ENCODE measurements around the gene SYNGR3. TPM values are rescaled to one million over a fixed set of nuclear protein-coding genes. Genes with fewer than 3 reads are reported as not detected.
A peak's percentile ranks its signal among the peaks of the same experiment; 100 is the strongest.

Gene SYNGR3
- total and polyA plus RNA-seq, 2 of the 13 experiments (the other 11 are each of a cell fraction or from before 2014, with no cell fraction given) = 0.97 to 5.7 TPM

- TF ChIP-seq SIN3A (IDR thresholded peaks at IDR 0.05; ENCODE audit: borderline replicate concordance, low read depth, low read length) (peak; percentile 90; the same call in 1 of the 2 replicates), ZBTB8A (CRISPR knock-in tag; IDR thresholded peaks at IDR 0.05; ENCODE audit: borderline replicate concordance, low read depth) (no peak), TAF1 (CRISPR knock-in tag; IDR thresholded peaks at IDR 0.05) (peak; percentile 97), ZNF615 (CRISPR knock-in tag; IDR thresholded peaks at IDR 0.05; ENCODE audit: borderline replicate concordance) (no peak), ZEB1 (IDR thresholded peaks at IDR 0.05; ENCODE audit: insufficient replicate concordance, low read depth) (no peak), CHD2 (IDR thresholded peaks at IDR 0.05; ENCODE audit: low read depth, low read length) (peak; percentile 95), FOSL2 (CRISPR knock-in tag; IDR thresholded peaks at IDR 0.05) (peak; percentile 47; the same call in 1 of the 2 replicates), MATR3 (CRISPR knock-in tag; IDR thresholded peaks at IDR 0.05) (no peak), XRCC5 (optimal IDR thresholded peaks at IDR 0.05; ENCODE audit: low read length) (peak; percentile 52), ZNF782 (CRISPR knock-in tag; IDR thresholded peaks at IDR 0.05; ENCODE audit: borderline replicate concordance) (no peak; the same call in 1 of the 2 replicates), SSRP1 (CRISPR knock-in tag; IDR thresholded peaks at IDR 0.05) (no peak), HCFC1 (IDR thresholded peaks at IDR 0.05; ENCODE audit: low read depth, low read length) (peak; percentile 63), ASH2L (IDR thresholded peaks at IDR 0.05; ENCODE audit: insufficient read length, low read depth, low read length) (peak; percentile 69), ZFX (CRISPR knock-in tag; IDR thresholded peaks at IDR 0.05; ENCODE audit: low read depth) (peak; percentile 81; the same call in 1 of the 2 replicates), KDM5B (CRISPR knock-in tag; IDR thresholded peaks at IDR 0.05; ENCODE audit: borderline replicate concordance) (peak; percentile 42; the same call in 1 of the 2 replicates)
- TF ChIP-seq, protein P1, sequence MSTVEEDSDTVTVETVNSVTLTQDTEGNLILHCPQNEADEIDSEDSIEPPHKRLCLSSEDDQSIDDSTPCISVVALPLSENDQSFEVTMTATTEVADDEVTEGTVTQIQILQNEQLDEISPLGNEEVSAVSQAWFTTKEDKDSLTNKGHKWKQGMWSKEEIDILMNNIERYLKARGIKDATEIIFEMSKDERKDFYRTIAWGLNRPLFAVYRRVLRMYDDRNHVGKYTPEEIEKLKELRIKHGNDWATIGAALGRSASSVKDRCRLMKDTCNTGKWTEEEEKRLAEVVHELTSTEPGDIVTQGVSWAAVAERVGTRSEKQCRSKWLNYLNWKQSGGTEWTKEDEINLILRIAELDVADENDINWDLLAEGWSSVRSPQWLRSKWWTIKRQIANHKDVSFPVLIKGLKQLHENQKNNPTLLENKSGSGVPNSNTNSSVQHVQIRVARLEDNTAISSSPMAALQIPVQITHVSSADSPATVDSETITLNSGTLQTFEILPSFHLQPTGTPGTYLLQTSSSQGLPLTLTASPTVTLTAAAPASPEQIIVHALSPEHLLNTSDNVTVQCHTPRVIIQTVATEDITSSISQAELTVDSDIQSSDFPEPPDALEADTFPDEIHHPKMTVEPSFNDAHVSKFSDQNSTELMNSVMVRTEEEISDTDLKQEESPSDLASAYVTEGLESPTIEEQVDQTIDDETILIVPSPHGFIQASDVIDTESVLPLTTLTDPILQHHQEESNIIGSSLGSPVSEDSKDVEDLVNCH (CRISPR knock-in tag; IDR thresholded peaks at IDR 0.05) = no peak
- TF ChIP-seq, protein P2, sequence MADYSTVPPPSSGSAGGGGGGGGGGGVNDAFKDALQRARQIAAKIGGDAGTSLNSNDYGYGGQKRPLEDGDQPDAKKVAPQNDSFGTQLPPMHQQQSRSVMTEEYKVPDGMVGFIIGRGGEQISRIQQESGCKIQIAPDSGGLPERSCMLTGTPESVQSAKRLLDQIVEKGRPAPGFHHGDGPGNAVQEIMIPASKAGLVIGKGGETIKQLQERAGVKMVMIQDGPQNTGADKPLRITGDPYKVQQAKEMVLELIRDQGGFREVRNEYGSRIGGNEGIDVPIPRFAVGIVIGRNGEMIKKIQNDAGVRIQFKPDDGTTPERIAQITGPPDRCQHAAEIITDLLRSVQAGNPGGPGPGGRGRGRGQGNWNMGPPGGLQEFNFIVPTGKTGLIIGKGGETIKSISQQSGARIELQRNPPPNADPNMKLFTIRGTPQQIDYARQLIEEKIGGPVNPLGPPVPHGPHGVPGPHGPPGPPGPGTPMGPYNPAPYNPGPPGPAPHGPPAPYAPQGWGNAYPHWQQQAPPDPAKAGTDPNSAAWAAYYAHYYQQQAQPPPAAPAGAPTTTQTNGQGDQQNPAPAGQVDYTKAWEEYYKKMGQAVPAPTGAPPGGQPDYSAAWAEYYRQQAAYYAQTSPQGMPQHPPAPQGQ (CRISPR knock-in tag; IDR thresholded peaks at IDR 0.05; ENCODE audit: borderline replicate concordance) = no peak
- TF ChIP-seq, protein P3, sequence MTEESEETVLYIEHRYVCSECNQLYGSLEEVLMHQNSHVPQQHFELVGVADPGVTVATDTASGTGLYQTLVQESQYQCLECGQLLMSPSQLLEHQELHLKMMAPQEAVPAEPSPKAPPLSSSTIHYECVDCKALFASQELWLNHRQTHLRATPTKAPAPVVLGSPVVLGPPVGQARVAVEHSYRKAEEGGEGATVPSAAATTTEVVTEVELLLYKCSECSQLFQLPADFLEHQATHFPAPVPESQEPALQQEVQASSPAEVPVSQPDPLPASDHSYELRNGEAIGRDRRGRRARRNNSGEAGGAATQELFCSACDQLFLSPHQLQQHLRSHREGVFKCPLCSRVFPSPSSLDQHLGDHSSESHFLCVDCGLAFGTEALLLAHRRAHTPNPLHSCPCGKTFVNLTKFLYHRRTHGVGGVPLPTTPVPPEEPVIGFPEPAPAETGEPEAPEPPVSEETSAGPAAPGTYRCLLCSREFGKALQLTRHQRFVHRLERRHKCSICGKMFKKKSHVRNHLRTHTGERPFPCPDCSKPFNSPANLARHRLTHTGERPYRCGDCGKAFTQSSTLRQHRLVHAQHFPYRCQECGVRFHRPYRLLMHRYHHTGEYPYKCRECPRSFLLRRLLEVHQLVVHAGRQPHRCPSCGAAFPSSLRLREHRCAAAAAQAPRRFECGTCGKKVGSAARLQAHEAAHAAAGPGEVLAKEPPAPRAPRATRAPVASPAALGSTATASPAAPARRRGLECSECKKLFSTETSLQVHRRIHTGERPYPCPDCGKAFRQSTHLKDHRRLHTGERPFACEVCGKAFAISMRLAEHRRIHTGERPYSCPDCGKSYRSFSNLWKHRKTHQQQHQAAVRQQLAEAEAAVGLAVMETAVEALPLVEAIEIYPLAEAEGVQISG (CRISPR knock-in tag; IDR thresholded peaks at IDR 0.05) = peak; percentile 85
- TF ChIP-seq, protein P4, sequence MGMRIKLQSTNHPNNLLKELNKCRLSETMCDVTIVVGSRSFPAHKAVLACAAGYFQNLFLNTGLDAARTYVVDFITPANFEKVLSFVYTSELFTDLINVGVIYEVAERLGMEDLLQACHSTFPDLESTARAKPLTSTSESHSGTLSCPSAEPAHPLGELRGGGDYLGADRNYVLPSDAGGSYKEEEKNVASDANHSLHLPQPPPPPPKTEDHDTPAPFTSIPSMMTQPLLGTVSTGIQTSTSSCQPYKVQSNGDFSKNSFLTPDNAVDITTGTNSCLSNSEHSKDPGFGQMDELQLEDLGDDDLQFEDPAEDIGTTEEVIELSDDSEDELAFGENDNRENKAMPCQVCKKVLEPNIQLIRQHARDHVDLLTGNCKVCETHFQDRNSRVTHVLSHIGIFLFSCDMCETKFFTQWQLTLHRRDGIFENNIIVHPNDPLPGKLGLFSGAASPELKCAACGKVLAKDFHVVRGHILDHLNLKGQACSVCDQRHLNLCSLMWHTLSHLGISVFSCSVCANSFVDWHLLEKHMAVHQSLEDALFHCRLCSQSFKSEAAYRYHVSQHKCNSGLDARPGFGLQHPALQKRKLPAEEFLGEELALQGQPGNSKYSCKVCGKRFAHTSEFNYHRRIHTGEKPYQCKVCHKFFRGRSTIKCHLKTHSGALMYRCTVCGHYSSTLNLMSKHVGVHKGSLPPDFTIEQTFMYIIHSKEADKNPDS (CRISPR knock-in tag; IDR thresholded peaks at IDR 0.05) = no peak
Observed at GRCh38 chr16:1964506-1965395, 25.0 kb upstream of the SYNGR3 start, which contains the start of gene RPS2 (continued).

All from HepG2 (cell line).